Activated CD4-positive, CD25-positive, alpha-beta regulatory T cell treated with anti-CD3 and anti-CD28 coated beads, Interleukin-2, amount 50 U/mL, for 24 hours (primary cell): ENCODE data around the gene UMAD1.

Experiments used
- ATAC-seq, 2 donors: fragments of 150-1000 bp; cut with Tn5 transposase; one replicate each; pipeline ENCODE4 v1.10.0; 2021; ENCODE audit warnings: mild to moderate bottlenecking in 1 of 2, moderate library complexity in 1 of 2

UMAD1 gene

GRCh38 chr7:7843972-7844371, 203.4 kb downstream of the UMAD1 start:
- no peak for ATAC-seq

- ATAC-seq: no peak
Observed at GRCh38 chr7:7848246-7848645, 207.7 kb downstream of the UMAD1 start.

GRCh38 chr7:7848892-7849291, 208.3 kb downstream of the UMAD1 start:
- no peak for ATAC-seq

GRCh38 chr7:7850150-7850549, 209.6 kb downstream of the UMAD1 start:
- ATAC-seq: no peak

GRCh38 chr7:7851381-7851780, 210.8 kb downstream of the UMAD1 start:
- ATAC-seq: no peak

- no peak for ATAC-seq
Observed at GRCh38 chr7:7851991-7852390, 211.4 kb downstream of the UMAD1 start.

- no peak for ATAC-seq
Observed at GRCh38 chr7:7857143-7857583, 216.6 kb downstream of the UMAD1 start.

- ATAC-seq: no peak
Observed at GRCh38 chr7:7858559-7858958, 218.0 kb downstream of the UMAD1 start.

GRCh38 chr7:7859411-7859810, 218.9 kb downstream of the UMAD1 start:
- ATAC-seq: no peak

- peak; percentile 38 for ATAC-seq
Observed at GRCh38 chr7:7861211-7861633, 220.7 kb downstream of the UMAD1 start.

- ATAC-seq: no peak
Observed at GRCh38 chr7:7862393-7862792, 221.8 kb downstream of the UMAD1 start.

GRCh38 chr7:7867846-7868571, 227.5 kb downstream of the UMAD1 start:
- ATAC-seq: no peak

- ATAC-seq: no peak
Observed at GRCh38 chr7:7868572-7868899, 228.0 kb downstream of the UMAD1 start.

GRCh38 chr7:7869036-7869435, 228.5 kb downstream of the UMAD1 start:
- no peak for ATAC-seq

- no peak for ATAC-seq
Observed at GRCh38 chr7:7869651-7870050, 229.1 kb downstream of the UMAD1 start.

GRCh38 chr7:7870555-7870954, 230.0 kb downstream of the UMAD1 start:
- no peak for ATAC-seq

GRCh38 chr7:7876419-7876818, 235.9 kb downstream of the UMAD1 start:
- no peak for ATAC-seq

- no peak for ATAC-seq
Observed at GRCh38 chr7:7881581-7881980, 241.0 kb downstream of the UMAD1 start.

- ATAC-seq: no peak
Observed at GRCh38 chr7:7882888-7883287, 242.3 kb downstream of the UMAD1 start.

GRCh38 chr7:7883394-7883793, 242.8 kb downstream of the UMAD1 start:
- ATAC-seq: no peak

- ATAC-seq: no peak
Observed at GRCh38 chr7:7884855-7885254, 244.3 kb downstream of the UMAD1 start.

GRCh38 chr7:7889791-7890568, 249.4 kb downstream of the UMAD1 start:
- ATAC-seq: no peak

GRCh38 chr7:7895004-7895650, 254.6 kb downstream of the UMAD1 start:
- no peak for ATAC-seq

GRCh38 chr7:7895754-7896153, 255.2 kb downstream of the UMAD1 start:
- no peak for ATAC-seq
